Sciatic nerve (tissue), 2 donors: Measurements from ENCODE around the gene PTPRG. TPM values are rescaled to one million over a fixed set of nuclear protein-coding genes. Genes with fewer than 3 reads are reported as not detected.

Experiments
- ATAC-seq: fragments of 200-7000 bp; cut with Tn5 transposase; one replicate; pipeline ENCODE4 v1.9.1; 2020; ENCODE audit warnings: mild to moderate bottlenecking, moderate library complexity
- DNase-seq: peaks from one replicate; pipeline ENCODE4 v3.0.0-alpha.2; 2020; ENCODE audit warnings: low spot score
- intact Hi-C: fragments of 100-400 bp; cut with DNase I; formaldehyde crosslinking; loops from one replicate; pipeline ENCODE4 v1.14.2; 2022
- total RNA-seq: library from RNA; stranded (reverse); fragmentation: NEBNext Ultra II Directional; extraction: Animal tissue kit (Norgen Biotek cat#: 25700); gene quantifications from one replicate; pipeline ENCODE4 v1.2.1, GENCODE V29; 2021
- donor health status: DM: no; HTN: no; CAD: no.
- donor health status: DM: no; HTN: no; CAD: no.

The PTPRG gene
- total RNA-seq, 1 donor from 2014 or later: 67.7 TPM

DNA sequence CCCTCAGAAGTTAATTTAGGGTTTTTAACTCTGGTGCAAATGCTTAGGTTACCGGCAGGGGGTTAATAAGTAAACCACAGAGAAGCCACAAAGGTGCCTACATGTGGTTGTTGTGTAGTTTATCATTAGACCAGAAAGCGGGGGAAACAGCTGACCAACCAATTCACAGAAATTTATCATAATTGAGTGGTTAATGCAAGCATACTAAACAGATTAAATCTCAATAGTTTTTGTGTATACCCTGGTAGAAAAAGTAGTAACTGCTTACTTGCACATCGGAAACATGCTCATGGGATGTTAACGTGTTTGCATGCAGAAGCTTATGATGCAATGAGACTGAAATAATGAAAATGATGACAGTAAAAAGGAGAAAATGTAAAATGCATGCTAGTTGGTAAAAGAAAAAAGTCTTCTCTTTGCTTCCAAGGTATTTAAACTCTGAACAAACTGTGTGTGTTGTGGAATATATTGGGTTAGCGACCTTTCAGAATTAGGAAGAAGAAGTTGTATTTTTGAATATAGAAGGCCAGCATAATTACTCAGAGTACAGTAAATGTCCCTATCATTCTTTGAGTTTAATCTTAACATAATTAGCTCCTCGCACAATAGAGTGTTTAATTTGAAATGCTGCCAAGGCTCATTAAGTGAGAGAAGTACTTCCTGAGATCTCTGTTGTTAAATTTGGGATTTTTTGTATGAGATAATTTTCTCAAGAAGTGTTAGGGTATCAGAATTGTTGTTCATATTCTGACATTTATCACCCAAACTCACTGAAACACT, 316.2 kb downstream of the PTPRG start:
- intact Hi-C loops: no loop called here
- no peak for ATAC-seq

DNA sequence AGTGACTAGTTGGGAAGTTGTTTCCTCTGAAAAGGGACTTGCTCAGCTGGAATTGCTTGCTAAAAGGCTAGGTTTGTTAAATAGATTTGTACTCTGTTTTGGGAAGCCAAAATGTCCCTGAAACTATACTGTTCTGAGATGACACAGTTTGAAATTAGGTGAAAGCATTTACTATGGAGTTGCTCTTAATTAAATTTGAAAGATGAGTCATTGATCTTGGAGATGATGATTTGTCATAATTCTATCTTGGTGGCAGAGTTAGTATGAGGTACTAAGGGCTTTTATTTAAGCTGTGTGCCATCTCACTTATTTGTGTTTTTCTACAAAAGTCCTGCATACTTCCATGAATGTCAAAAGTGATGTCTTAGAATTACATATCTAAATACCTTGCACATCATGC, 320.9 kb downstream of the PTPRG start:
- DNase-seq (no peak), ATAC-seq (no peak)
- intact Hi-C loops: no loop called here

More for the DNA sequence above, 316.2 kb downstream of the PTPRG start:
- DNase-seq: no peak

- intact Hi-C loops: no loop called here
- ATAC-seq (no peak), DNase-seq (no peak)
Observed at GRCh38 chr3:61884794-61885193, 323.4 kb downstream of the PTPRG start.

- intact Hi-C loops: no loop called here
- DNase-seq: no peak
- no peak for ATAC-seq
Observed at GRCh38 chr3:61885414-61885813, 324.0 kb downstream of the PTPRG start.

DNA sequence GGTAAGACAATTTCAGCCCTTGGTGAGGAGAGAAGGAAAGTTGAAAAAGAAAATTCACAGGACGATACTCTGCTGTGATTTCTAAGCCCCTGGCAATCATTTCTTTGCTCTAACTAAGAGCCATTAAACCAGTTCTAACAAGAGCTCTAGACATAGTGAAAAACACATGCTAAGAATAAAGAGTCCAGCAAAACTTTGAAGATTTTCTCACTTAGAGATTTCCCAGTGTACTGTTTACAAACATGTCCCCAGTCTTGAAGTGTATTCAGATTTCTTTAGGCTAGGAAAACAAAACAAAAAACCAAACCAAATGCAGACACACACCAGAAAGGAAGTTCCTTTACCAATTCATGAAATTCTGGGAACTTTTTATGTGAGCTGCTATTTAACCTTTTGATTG, 325.8 kb downstream of the PTPRG start:
- ATAC-seq (no peak), DNase-seq (no peak)
- intact Hi-C loops: no loop called here

DNA sequence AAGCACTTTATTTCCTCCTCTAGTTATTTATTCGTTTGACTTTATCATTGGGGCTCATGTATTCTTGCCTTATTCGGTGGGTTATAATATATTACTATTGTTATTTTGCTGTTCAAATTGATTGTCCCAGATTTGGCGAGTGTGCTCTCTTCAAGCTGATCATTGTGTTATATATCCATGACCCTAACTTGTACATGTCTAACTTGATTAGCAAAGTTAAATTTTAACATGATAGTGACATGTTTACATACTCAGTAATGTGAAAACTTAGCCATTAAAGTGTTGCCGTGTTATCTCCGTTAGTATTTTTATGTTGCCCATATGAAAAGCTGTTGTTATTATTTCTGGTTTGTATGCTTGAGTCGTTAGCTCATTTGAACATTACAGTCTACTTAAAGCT, 327.9 kb downstream of the PTPRG start:
- no peak for ATAC-seq
- intact Hi-C loops: no loop called here
- DNase-seq: no peak

GRCh38 chr3:61890167-61890566, 328.8 kb downstream of the PTPRG start:
- intact Hi-C loops: no loop called here
- DNase-seq: no peak
- ATAC-seq: no peak

DNA sequence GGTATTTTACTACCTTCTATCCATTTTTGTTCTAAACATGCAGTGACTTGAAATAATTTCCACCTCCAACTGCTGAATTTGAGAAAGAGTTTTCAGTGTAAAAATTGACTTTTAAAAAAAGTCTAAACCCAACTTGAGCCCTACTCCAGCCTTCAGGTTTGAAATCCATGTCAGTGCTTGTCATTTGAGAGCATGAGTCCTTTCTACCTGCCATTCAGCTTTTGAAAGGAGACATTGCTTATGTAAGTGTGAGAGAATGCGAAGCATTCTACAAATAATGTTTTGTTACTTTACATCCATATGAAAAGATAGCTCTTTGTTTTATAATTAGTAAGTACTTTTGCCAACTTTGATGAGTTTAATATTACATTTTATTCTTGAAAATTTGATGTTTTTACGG, 329.2 kb downstream of the PTPRG start:
- ATAC-seq (no peak), DNase-seq (no peak)
- intact Hi-C loops: no loop called here

DNA sequence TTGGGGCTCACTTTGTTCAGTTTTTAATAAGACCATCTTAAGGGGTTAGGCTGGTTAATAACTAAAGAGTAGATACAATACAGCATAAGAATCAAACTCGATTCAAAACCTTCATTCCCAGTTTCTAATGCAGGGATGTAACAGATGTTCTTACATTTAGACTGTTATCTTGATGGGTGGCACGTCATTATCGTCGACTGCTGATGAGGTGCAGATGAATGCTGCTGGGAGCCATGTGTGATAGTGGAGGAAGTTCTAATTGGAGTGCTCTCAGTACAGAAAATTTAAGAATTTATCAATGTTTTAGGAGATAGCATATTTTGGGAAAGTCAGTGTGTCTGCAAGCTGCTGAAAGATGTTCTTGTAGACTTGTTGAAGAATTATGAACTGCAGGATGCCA, 331.5 kb downstream of the PTPRG start:
- DNase-seq (no peak), ATAC-seq (no peak)
- intact Hi-C loops: no loop called here

DNA sequence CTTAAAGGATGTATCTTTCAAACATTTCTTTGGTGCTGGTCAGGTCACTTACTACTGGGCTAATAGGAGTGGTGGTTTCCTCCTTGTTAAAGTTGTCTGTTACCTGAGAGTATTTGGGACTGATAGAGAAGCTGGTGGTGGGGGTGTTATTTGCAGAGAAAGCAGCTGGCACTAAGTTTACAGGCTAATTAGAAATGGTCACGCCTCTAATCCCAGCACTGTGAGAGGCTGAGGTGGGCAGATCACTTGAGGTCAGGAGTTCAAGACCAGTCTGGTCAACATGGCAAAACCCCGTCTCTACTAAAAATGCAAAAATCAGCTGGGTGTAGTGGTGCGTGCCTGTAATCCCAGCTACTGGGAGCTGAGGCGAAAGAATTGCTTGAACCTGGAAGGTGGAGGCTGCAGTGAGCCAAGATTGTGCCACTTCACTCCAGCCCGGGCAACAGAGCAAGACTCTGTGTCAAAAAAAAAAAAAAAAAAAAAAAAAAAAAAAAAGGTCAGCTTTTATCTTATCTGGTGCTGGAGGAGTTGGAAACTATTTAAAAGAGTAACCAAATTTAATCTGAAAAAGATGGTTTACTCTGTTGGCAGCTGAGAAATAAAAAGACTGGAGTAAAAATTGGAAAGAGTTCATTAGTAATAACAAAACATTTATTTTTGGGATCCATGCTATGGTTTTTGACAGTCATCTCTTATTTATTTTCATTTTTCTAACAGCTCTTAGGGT, 332.6 kb downstream of the PTPRG start:
- ATAC-seq (no peak), DNase-seq (no peak)
- intact Hi-C loops: no loop called here

- peak; percentile 72 for DNase-seq
- intact Hi-C loops: no loop called here
- peak; percentile 60 for ATAC-seq
Observed at GRCh38 chr3:61894988-61895935, 333.9 kb downstream of the PTPRG start.

DNA sequence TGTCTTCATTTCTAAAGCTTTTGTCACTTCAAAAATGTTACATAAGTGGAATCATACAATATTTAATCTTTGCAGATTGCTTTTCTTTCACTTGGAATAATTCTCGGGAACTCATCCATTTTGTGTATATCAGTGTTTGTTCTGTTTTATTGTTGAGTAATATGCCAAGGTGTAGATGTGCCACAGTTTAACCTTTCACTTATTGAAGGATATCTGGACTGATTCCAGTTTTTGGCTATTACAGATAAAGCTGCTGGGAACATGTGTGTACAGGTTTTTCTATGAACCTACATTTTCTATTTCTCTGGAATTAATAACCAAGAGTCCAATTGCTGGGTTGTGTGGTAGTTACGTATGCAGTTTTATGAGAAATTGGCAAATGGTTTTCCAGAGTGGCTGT, 334.9 kb downstream of the PTPRG start:
- intact Hi-C loops: no loop called here
- no peak for DNase-seq
- no peak for ATAC-seq

- ATAC-seq: no peak
- intact Hi-C loops: no loop called here
Observed at GRCh38 chr3:61897848-61898247, 336.5 kb downstream of the PTPRG start.

DNA sequence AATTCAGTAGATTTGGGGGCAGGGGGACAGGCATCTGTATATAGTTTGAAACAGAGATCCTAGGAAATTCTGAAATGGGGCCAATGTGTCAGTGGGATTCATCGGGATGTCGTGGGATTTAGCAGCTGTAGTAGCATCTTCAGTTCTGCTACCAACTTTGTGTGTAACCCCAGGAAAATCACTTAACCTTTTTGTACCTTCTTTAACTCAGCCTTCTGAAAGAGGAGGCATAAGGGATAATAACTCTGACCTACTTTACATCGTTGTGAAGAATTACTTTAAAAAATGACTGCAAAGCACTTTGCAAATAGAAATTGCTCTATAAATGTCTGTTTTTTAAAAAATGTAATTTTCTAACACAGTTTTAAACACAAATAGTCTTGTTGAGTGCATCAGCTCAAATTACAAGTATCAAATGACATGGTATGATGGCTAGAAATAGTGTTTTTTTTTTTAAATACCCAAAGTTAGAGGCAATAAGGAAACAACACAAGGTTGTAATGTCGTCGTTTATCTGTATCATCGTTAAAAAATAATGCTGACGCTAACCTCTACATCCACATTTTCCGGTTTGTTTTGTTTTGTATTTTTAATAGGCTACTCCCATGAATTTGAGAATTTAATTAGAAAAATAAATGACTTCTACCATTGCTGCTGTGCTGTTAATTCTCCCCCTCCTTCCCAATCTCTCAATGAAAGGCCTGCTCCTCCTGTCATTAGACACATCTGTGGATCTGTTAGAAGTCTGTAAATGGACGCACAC, 338.5 kb downstream of the PTPRG start:
- DNase-seq: no peak
- no peak for ATAC-seq
- intact Hi-C loops: no loop called here

More at GRCh38 chr3:61897848-61898247, 336.5 kb downstream of the PTPRG start:
- DNase-seq: no peak

- DNase-seq: no peak
- intact Hi-C loops: no loop called here
- ATAC-seq: no peak
Observed at GRCh38 chr3:61901496-61901895, 340.1 kb downstream of the PTPRG start.

- DNase-seq: no peak
Observed at GRCh38 chr3:61901986-61902385, 340.6 kb downstream of the PTPRG start.

DNA sequence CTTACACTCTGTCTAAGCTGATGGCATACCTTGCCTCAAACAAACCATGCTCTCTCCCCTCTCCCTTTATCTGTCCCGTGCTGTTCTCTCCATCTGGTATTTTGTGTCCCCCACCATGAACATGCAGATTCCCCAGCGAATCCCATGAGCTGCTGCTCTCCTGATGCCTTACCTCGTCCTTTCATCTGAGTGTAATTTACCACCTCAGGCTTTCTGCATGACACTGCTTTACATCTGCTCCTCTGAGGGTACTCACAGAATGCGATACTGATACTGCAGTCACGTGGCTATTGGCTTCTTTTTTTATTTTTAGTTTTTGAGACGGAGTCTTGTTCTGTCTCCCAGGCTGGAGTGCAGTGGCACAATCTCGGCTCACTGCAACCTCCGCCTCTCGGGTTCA, 341.7 kb downstream of the PTPRG start:
- DNase-seq: no peak
- ATAC-seq: no peak
- intact Hi-C loops: no loop called here

More at GRCh38 chr3:61901986-61902385, 340.6 kb downstream of the PTPRG start:
- intact Hi-C loops: no loop called here
- ATAC-seq: no peak

DNA sequence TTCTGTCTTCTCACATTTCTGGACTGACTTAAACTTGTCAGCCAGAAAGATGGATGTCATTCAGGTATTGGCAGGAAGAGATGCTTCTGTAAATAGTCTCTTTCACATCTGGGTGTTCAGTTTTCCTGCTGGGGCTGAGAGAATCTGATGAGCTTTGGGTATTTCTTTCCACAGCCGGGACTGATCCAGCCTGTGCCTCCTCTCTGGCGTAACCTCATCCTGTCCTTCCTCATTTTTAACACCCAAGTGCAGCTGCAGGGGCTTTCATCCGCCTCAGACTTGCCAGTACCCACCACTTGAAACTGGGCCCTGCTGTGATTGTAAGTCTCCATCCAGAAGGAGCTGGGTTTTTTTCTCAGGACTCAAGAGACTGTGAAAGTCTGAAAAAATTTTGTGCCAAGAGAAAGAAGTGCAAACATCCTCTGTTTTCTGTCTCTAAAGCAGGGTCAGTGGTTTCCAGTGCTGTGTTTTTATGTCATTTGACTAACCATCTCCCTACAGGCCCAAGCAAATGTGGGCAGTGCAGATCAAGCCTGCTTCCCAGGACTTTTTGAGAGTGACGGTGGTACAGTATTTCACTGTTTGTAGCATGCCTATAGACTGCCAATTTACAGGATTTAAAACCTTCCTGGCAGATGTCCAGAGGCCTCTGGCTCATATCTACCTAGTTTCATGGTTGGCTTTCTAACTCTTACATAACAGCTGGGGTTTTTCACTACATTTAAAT, 342.7 kb downstream of the PTPRG start:
- ATAC-seq (peak; percentile 90), DNase-seq (no peak)
- intact Hi-C loops: no loop called here
